ENCODE measurements around the gene SLC8A2.
A peak's percentile ranks its signal among the peaks of the same experiment; 100 is the strongest.
"Not testable (repeated sequence)": the region's sequence is repeated elsewhere in the genome, so short reads cannot be mapped to it uniquely, and the experiment has no call there.

The SLC8A2 gene

DNA sequence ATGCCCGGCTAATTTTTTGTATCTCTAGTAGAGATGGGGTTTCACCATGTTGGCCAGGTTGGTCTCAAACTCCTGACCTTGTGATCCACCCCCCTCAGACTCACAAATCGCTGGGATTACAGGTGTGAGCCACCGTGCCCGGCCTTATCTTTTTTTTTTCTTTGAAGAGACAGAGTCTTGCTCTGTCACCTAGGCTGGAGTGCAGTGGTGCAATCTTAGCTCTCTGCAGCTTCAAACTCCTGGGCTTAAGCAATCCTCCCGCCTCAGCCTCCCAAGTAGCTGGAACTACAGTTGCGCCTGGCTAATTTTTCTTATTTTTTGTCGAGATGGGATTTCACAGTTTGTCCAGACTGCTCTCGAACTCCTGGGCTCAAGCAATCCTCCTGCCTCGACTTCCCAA lies 60.0 kb downstream of the SLC8A2 start:
- DNase-seq (ENCODE audit: low read depth) = not testable (repeated sequence)

DNA sequence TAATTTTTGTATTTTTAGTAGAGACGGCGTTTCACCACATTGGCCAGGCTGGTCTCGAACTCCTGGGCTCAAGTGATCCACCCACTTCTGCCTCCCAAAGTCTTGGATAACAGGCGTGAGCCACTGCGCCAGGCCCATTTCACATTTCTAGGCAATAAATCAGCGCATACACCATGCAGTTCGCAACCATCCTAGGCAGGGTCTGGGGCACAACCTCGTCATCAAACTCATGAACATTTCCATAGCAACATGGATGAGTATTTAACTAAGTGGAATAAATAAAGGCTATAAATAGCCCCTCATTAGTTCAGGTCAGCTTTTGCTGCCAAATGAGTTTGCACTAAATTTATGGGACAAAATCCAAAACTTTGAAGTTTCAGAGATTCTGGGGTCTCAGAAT lies 60.6 kb downstream of the SLC8A2 start:
- peak; percentile 27 for DNase-seq (ENCODE audit: low read depth)

- no peak for DNase-seq (ENCODE audit: low read depth)
Measured at GRCh38 chr19:47408156-47408938, 63.3 kb downstream of the SLC8A2 start.

DNA sequence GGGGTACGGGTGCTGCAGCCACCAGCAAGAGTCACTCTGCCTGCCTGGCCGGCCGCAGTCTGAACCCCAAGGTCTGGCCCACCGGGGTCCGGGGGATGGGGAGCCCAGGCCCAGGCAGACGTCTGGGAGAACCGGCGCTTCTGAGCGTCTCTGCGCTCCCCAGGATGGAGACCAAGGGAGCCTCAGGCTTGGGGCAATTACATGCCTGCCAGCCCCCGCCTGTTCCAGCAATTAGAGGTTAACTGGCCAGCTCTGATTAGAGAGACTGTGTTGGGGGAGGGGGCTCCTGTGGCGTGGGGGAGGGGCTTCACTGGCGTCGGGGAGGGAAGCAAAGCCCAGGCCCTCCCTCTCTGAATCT lies 64.3 kb downstream of the SLC8A2 start:
- DNase-seq (ENCODE audit: low read depth) = no peak

DNA sequence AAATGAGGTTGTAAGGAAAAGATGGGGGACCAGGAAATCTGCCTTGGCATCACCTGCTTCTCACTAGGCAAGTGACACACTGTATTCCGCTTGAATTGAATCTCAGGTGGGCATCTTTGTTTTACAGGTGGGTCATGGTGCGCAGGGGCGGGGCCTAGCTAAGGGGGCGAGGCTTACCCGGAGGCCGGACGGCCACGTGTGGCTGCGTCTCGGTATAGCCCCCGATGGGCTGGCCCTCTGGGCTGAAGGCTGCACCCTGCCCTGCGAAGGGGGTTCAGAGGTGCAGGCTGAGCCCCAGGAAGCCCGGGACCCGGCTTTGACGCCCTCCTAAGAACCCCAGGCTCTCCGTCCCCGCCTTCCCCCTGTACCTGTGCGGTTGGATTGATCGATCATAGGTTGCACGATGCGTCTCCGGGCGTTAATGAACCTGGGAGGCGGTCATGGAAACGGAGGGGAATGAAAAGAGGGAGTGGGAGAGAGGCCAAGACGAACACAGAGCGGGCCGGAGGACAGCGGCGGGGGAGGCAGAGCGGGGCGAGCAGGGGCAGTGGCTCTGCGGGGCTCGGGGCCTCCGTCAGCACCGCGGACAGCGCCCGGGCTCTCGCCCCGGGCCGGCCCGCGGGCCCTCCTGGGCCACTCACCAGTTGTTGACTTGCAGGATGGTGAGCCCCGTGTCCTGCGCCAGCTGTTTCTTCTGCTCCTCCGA lies 64.8 kb downstream of the SLC8A2 start:
- no peak for DNase-seq (ENCODE audit: low read depth)

DNA sequence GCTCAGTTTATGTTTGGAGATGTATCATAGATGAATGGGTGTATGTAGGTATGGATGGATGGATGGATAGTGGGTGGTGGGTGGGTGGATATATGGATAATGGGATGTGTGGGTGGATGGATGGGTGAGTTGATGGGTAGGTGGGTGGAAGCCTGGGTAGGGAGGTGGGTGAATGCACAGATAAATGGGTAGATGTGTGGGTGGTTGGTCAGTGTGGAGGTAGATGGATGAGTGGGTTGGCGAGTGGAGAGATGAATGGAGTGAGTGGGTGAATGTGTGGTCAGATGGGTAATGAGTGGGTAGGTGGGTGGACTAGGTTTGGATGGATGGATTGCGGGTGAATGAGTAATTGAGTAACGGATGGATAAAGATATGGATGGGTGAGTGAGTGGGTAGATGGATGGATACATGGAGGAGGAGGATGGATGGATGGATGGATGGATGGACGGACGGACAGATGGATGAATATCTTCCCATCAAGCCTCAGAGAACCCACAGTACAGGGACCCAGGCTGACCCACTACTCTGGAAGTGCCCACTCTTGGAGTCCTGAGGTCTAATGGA lies 65.8 kb downstream of the SLC8A2 start:
- no peak for DNase-seq (ENCODE audit: low read depth)

DNA sequence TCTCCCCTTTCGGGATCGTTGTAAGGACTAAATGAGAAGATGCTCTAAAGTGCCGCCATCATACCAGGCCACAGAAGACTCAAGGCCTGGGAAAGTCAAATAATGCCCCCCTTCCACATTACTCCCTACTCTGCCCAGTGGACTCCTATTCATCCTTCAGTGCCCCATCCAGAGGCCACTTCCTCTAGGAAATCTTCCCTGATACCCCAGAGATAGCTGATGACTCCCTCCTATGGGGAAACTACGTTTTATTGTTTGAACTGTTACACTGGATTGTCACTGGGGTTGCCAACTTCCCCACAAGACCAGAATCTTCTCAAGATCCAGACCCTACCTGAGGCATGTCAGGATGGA lies 66.5 kb downstream of the SLC8A2 start:
- no peak for DNase-seq (ENCODE audit: low read depth)

DNA sequence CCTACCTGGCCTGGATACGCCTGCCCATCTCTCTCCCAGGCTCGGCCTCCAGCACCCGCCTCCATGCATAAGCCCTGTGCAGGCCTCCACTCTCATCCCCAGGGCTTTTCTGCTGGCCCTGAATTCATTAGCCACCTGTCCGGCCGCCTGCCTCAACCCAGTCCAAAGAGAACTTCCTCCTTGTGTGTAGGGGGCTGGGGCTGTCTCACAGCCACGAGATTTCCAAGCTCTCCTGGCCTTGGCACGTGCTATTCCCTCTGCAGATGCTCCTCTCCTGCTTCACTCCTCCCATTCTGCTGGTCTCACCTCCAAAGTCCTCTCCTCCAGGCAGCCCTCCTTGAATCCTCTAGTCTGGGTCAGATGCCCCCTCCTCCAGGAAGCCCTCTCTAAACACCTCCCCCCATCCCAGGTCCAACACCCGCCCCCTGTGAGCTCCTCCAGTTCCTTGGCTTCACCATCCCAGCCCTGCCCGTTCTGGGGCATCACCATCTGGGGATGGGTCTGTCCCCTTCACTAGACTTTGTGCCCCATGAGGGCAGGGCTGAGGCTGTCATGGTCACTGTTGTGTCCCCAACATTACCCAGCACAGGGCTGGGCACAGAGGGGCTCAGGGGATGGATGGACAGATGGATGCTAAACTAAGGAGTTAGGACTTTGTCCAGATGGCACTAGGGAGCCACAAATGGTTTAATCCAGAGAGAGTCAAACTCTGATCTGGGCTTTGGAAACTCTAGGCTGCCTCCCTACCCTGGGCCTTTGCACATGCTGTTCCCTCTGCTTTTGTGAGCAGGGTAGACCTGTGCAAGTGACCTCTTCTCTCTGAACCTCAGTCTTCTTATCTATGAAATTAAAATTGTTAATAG lies 67.1 kb downstream of the SLC8A2 start:
- DNase-seq (ENCODE audit: low read depth) = no peak

- no peak for DNase-seq (ENCODE audit: low read depth)
Measured at GRCh38 chr19:47402504-47402903, 69.2 kb downstream of the SLC8A2 start.

GRCh38 chr19:47398707-47399597 lies 72.7 kb downstream of the SLC8A2 start:
- no peak for DNase-seq (ENCODE audit: low read depth)

DNA sequence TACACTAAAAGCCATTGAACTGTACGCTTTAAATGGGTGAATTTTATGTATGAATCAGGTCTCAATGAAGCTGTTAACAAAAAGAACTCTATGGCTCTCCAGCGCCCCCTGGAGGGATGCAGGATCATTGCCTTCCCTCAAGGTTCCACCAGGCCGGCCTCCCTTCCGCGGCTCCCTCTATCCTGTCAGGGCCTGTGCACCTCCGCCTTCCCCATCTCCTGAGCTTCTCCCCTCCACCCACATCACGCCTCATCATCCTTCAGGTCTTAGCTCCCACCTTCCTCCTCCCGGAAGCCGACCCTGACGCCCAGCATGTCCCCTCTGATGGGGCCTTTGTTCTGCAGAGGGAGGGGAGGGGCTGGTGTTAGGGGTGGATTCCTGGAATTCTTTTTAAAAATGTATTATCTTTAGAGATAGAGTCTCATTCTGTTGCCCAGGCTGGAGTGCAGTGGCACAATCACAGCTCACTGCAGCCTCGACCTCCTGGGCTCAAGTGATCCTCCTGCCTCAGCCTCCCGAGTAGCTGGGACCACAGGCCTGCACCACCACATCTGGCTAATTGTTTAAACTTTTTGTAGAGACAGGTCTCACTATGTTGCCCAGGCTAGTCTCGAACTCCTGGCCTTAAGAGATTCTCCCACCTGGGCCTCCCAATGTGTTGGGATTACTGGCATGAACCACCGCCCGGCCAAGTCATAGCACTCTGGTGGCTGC lies 80.0 kb downstream of the SLC8A2 start:
- DNase-seq (ENCODE audit: low read depth) = peak; percentile 57

DNA sequence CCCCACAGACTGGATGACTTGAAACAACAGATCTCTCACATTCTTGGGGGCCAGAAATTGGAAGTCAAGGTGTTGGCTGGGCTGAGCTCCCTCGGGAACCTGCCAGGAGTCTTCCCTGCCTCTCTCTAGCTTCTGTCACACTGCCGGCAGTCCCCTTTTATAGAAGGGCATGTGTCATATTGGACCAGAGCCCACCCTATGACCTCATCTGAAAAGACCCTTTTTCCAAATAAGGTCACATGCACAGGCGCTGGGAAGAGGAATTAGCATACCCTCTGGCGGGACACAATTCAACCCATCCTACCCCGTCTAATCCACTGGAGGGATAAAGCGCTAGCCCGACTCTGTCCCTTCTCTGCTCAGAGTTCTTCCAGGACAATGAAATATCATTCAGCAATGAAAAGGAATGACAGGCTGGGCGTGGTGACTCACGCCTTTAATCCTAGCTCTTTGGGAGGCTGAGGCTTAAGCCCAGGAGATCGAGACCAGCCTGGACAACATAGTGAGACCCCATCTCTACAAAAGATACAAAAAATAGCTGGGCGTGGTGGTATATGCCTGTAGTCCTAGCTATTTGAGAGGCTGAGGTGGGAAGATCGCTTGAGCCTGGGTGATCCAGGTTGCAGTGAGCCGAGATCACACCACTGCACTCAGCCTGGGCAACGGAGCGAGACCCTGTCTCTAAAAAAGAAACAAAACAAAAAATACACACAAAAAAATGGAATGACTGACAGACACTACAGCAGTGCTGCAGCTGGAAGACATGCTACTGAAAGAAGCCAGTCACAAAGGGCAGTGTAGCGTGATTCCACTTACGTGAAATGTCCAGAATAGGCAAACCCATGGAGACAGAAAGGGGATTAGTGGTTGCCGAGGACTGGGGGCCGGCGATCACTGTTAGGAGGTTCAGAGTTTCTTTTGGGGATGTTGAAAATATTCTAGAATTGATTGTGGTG lies 80.9 kb downstream of the SLC8A2 start:
- no peak for DNase-seq (ENCODE audit: low read depth)

- DNase-seq (ENCODE audit: low read depth) = no peak
Measured at GRCh38 chr19:47389150-47389556, 82.5 kb downstream of the SLC8A2 start.

DNA sequence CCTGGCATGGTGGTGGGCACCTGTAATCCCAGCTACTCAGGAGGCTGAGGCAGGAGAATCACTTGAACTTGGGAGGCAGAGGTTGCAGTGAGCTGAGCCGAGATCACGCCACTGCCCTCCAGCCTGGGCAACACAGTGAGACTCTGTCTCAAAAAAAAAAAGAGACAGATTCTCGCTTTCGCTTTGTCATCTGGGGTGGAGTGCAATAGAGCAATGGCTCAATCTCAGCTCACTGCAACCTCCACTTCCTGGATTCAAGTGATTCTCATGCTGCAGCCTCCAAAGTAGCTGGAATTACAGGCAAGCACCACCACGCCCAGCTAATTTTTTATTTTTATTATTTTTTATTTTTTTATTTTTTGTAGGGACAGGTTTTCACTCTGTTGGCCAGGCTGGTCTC lies 83.0 kb downstream of the SLC8A2 start:
- not testable (repeated sequence) for DNase-seq (ENCODE audit: low read depth)

DNA sequence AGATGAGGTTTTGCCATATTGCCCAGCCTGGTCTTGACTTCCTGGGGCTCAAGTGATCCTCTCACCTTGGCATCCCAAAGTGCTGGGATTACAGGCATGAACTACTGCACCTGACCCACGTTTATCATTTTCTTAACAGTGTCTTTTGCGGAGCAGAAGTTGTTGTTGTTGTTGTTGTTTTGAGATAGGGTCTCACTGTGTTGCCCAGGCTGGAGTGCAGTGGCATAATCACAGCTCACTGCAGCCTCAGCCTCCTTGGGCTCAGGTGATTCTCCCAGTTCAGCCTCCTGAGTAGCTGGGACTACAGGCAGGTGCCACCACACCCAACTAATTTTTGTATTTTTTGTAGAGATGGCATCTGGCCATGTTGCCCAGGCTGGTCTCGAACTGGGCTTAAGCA lies 84.1 kb downstream of the SLC8A2 start:
- not testable (repeated sequence) for DNase-seq (ENCODE audit: low read depth)

DNA sequence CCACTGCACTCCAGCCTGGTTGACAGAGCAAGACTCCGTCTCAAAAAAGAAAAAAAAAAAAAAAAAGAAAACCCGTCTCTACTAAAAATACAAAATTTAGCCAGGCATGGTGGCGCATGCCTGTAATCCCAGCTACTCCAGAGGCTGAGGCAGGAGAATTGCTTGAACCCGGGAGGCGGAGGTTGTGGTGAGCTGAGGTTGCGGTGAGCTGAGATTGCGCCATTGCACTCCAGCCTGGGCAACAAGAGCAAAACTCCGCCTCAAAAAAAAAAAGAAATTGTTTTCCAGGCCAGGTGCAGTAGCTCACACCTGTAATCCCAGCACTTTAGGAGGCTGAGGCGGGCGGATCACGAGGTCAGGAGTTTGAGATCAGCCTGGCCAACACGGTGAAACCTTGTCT lies 85.1 kb downstream of the SLC8A2 start:
- not testable (repeated sequence) for DNase-seq (ENCODE audit: low read depth)

- DNase-seq (ENCODE audit: low read depth) = not testable (repeated sequence)
Measured at GRCh38 chr19:47384533-47384932, 87.2 kb downstream of the SLC8A2 start.

DNA sequence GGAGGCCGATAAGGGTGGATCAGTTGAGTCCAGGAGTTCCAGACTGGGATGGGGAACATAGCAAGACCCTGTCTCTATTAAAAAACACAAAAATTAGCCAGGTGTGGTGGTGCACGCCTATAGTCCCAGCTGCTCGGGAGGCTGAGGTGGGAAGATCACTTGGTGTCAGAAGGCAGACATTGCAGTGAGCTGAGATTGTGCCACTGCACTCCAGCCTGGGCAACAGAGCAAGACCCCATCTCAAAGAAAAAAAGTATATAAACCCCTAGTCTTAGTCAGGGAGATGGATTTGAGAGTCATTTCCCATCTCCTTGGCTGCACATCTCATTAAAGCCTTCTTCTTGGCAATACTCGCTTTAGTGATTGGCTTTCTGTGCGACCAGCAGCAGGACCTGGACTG lies 87.8 kb downstream of the SLC8A2 start:
- not testable (repeated sequence) for DNase-seq (ENCODE audit: low read depth)

- DNase-seq (ENCODE audit: low read depth) = no peak
Measured at GRCh38 chr19:47381653-47382279, 89.9 kb downstream of the SLC8A2 start.

Data from fibroblast of gingiva (primary cell).